Measurements from ENCODE around the gene AHRR.
"Not testable (repeated sequence)": the region's sequence is repeated elsewhere in the genome, so short reads cannot be mapped to it uniquely, and the experiment has no call there.

Gene AHRR

DNA sequence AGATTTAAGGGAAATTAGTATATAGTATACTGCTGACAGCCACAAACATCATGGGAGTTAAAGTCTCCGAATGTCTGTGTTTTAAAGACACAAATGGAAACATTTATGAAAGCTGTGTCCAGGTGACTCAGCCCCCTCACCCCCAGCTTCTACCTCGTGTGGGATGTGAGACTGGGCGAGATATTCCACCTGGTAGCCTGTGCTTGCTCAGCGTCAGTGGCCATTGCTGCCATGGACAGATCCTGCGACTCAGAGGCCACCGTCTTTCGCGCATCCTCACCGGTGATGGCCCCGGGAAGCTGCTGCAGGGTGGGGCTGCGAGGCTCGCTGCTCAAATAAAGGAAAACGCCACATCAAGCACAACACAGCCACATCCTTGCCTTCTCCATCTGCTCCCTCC is 90.2 kb downstream of the AHRR start:
- no peak overlapping the region for H3K27ac ChIP-seq
- TF ChIP-seq, protein P1, sequence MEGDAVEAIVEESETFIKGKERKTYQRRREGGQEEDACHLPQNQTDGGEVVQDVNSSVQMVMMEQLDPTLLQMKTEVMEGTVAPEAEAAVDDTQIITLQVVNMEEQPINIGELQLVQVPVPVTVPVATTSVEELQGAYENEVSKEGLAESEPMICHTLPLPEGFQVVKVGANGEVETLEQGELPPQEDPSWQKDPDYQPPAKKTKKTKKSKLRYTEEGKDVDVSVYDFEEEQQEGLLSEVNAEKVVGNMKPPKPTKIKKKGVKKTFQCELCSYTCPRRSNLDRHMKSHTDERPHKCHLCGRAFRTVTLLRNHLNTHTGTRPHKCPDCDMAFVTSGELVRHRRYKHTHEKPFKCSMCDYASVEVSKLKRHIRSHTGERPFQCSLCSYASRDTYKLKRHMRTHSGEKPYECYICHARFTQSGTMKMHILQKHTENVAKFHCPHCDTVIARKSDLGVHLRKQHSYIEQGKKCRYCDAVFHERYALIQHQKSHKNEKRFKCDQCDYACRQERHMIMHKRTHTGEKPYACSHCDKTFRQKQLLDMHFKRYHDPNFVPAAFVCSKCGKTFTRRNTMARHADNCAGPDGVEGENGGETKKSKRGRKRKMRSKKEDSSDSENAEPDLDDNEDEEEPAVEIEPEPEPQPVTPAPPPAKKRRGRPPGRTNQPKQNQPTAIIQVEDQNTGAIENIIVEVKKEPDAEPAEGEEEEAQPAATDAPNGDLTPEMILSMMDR (conservative IDR thresholded peaks at IDR 0.05): no peak

- not testable (repeated sequence) for H3K27ac ChIP-seq
Observed at GRCh38 chr5:414991-415927, 93.7 kb downstream of the AHRR start.

GRCh38 chr5:415928-416635 is 94.6 kb downstream of the AHRR start:
- no peak overlapping the region for H3K27ac ChIP-seq
- TF ChIP-seq, protein P1 (conservative IDR thresholded peaks at IDR 0.05): no peak

GRCh38 chr5:416636-416960 is 95.1 kb downstream of the AHRR start:
- H3K27ac ChIP-seq: no peak overlapping the region
- TF ChIP-seq, protein P1 (conservative IDR thresholded peaks at IDR 0.05): no peak

- no peak overlapping the region for H3K27ac ChIP-seq
- TF ChIP-seq, protein P1 (conservative IDR thresholded peaks at IDR 0.05): no peak
Observed at GRCh38 chr5:417301-418161, 96.0 kb downstream of the AHRR start.

DNA sequence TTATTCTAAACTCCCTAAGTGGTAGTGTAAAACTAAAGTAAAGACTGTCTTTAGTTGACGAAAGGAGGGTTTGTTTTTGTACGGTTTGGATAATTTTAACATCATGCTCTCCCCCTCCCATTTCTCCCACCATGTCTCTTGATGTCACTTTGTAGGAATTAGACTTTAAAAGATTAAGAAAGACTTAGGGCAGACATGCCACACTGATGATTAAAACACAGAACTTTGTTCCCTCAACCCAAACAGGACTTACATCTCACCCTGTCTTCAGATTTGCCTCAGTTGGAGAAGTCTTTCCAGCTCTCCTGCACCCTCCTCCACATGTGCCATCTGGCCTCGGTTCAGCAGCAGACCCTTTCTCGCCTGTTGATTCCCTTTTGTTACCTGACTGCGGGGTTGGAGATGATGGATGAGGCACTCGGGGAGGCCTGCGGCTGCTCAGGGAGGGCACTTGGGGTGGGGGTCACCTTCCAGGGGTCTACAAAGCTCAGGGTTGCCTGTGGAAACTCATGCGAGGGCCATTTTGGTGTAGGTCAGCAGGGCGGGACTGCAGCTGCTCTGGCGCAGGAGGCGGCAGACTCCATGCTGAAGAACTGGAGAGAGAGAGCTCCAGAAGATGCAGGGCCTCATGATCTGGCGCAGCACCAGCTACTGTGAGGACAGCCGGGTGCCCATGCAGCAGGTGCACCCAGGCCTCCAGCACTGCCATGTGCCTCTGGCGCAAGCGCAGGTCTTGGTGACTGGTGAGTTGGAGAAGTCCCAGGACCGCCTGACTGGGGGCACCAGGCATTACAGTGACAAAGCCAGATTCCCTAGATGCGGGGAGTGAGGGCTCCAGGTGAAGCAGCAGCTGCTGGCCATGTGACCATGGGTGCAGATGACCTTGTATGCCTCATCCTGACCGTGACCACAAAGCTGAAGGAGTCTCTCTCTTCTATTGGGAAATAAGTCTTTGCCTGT is 96.9 kb downstream of the AHRR start:
- TF ChIP-seq, protein P1 (conservative IDR thresholded peaks at IDR 0.05): no peak
- H3K27ac ChIP-seq: no peak overlapping the region

DNA sequence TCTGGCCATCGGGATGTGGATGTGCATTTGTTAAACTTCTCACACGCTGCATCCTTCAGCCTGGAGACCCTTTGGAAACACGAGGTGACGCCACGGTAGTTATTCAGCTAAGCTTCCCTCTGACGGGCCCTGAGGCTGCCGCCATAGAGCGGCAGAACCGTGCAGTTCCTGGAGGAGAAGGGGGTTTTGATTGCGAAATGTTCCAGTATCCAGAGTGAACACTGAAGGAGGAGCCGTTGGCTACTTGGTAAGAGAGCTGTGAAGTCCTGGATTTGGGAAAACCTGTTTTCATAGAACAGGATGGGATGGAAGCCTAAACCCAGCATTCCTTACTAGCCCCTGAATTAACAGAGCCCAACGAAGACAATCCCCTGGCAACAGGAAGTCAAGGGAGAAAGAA is 98.5 kb downstream of the AHRR start:
- TF ChIP-seq, protein P1 (conservative IDR thresholded peaks at IDR 0.05): no peak

More for the DNA sequence above, 98.5 kb downstream of the AHRR start:
- H3K27ac ChIP-seq: no peak overlapping the region
